GM18511 (cell line): ENCODE measurements around the gene SYCE1L.
A peak's percentile ranks its signal among the peaks of the same experiment; 100 is the strongest.
"Not testable (repeated sequence)": the region's sequence is repeated elsewhere in the genome, so short reads cannot be mapped to it uniquely, and the experiment has no call there.

Source experiments
- ATAC-seq: cut with Tn5 transposase; IDR thresholded peaks from one replicate; pipeline ENCODE4 v1.9.1; 2021; ENCODE audit warnings: mild to moderate bottlenecking, moderate library complexity; ENCODE audit not compliant: unreplicated experiment

Gene SYCE1L

DNA sequence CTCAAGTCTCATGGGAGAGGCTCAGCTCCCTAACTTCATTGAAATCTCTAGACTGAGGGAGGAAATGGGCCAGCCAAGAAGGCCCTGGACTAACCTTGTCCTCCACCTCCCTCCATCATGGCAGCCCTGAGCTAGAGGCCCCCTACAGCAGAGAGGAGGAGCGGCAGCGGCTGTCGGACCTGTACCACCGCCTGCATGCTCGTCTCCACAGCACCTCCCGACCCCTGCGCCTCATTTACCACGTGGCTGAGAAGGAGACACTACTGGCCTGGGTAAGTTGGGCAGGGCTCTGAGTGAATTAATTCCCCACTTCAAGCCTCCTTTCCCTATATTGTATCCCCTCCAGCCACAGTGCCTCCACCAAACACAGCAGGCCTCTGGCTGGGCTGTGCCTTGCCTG lies 3.8 kb upstream of the SYCE1L start:
- no peak for ATAC-seq

DNA sequence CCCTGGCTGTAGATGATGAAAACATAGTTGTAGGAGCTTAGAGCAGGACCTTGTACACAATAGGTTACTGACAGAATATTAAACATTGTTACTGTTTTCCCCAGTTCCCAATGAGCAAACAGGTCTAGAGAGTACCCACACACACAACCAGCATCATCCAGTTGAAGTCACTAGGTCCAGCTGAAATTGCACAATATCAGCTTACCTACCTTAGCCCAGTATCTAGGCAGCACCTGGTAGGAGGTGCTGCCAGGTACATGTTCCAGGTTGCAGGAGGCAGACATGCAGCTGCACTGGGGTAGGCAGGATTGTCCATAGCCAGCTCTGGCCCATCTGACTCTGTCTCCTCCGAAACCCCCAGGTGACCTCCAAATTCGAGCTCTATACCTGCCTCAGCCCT lies 1.5 kb upstream of the SYCE1L start:
- ATAC-seq: no peak

DNA sequence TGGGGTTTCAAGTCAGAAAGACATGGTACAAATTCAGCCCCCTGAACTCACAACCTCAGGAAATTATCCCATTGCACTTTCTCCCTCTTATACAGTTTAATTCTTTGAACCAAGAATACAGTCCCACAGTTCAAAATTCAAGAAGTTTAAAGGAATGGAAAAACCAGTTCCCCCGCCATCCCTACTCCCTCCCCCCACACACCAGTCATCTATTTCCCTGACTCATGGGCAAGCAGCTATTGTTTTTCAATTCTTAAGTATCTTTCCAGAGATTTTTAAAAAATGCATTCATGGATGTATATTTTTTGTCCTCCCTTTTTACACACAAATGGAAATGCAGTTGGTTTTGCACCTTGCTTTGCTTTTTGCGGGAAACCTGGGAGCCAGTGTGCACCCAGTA lies 7.3 kb downstream of the SYCE1L start:
- ATAC-seq: no peak

DNA sequence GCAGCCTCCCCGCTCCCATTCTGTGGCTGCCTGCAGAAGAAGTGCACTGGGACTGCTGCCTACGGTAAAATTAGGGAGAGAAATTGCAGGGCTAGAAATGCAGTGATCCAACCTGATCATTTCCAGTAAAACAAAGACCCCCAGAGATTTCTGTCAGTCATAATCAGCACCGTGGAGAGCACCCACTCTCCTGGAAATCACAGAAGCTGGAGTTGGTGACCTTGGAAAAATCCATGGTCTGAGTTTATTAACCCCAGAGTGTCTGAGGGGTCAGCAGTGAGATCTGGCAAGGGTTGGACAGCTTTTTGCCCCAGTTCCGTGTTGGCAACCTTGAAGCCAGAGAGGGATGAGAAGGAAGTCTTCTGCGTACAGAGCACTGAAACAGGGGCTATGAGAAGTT lies 7.8 kb downstream of the SYCE1L start:
- ATAC-seq: no peak

DNA sequence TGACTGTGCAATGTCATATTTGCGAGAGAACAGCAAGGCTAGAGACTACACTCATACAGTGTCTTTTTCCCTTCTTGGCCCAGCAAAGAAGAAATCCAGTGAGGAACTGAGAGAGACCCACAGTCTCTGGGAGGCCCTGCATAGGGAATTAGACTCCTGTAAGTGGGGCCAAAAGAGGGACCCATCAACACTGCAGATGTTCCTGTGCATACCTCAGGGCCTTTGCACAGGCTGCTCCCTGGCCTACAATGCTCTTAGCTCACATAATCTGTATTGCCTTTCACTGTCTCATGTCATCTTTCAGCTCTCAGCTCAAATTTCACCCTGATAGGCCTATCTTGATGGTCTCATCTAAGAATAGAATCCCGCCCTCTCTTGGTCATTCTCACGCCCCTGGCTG lies 9.2 kb downstream of the SYCE1L start:
- ATAC-seq: no peak

DNA sequence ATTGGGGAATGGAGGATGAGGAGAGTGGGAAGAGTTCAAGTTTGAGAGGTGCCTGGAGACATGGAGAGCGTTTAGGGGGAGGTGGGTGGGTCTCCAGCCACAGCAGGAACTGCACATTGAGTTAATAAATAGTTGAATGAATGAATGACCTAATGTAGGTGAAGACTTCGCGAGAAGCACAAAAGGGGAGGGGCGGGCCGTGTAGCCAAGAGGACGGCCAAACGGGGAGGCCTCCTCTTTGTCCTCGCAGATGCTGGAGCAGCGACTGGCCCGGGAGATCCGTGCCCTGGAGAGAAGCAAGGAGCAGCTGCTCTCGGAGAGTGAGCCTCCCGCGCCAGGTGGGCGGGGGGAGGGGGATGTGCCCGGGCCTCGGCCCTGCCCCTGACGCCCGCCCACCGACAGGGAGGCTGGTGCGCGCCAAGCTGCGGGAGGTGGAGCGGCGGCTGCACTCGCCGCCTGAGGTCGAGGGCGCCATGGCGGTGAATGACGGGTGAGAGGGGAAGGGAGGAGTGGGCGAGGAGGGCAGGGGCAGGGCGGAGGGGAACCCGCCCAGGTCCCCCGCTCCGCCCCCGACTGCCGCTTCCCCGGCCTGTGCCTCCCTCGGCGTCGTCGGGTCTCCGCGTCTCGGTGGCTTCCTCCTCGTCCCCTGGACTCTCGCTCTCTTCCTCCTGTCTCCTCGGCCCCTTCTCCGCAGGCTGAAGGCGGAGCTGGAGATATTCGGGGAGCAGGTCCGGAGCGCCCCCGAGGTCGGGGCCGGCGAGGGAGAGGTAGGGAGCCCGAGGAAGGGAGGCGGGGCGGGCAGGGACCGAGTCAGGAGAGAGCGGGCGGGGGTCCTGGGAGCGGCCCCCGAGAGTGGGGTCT lies 12.9 kb downstream of the SYCE1L start:
- ATAC-seq: peak; percentile 78

DNA sequence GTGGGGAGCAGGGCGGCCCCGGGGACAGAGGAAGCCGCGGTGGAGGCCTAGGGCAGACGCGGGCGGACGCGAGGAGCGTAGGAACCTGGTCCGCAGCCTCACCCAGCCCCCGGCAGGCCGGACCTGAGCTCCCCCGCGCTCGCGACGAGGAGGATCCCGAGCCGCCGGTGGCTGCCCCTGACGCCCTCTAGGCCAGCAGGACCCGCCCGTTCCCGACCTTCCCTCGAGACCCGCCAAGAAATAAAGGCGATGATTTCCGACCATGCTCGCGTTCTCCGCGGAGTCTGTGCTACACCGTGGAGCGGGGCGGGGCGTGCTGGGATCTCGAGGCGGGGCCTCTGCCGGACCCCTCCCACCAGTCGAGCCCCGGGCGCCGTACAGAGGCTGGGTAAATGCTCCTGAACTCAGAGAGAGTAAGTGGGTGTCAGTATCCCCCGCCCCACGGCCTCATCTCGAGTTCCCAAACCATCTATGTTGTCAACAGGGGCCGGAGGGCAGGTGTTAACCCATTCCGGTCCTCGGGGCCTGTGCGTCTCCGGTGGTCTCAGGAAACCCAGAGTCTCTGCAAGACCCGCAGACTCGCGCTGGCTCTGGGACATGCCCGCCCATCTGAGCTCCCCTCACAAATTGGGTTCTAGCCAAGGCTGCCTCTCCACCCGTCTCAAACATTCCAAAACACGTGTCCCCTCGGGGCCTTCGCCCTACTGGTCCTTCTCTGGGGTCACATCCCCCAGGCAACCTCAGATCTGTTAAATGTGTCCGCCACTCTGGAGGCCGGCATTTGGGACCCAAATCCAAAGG lies 13.7 kb downstream of the SYCE1L start:
- ATAC-seq: peak; percentile 80

DNA sequence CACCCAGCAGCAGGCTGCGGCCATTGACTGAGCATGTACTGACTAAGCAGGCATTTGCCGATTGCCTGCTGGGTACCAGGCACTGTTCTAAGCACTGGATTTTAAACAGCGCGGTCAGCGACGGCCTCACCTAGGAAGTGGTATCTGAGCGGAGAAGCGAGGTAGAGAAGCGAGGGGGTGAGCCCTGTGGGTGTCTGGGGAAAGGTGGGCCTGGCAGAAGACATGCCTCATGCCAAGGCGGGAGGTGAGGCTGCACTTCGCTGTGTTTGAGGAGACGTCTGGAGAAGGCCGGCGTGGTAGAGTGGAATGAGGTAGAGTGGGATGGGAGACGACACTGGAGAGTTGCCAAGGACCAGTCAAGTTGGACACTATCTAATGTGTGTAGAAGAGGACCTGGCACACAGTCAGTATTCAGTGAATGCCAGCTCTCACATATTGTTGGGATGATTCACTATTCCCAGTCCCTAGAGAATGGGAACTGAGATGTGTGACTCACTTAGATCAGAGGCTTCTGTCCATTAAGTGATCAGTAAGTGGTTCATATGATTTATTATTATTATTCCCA lies 14.4 kb downstream of the SYCE1L start:
- ATAC-seq: no peak

DNA sequence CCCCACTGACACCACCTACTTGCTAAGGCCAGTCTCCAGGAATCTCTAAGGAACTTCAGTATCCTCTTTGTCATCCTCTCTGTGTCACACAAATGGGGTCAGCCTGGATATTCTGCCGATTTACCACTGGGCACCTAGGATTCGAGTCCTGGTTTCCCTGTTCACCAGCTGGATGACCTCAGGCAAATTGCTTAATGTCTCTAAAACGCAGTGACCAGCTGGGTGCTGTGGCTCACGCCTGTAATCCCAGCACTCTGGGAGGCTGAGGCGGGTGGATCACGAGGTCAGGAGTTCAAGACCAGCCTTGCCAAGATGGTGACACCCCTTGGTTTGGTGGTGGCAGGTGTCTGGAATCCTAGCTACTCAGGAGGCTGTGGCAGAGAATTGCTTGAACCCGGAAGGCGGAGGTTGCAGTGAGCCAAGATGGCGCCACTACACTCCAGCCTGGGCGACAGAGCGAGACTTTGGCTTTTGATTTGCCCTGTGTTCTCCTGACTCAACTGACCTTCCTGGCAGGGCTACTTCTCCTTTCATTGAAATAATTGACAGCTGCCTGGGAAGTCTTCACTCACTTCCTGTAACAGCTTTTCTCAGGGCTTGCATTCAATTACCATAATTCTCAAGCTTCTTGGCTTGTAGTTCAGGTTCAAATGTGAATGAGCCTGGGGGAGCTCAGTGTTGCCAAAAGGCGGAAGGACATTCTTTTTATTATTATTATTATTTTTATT lies 15.4 kb downstream of the SYCE1L start:
- no peak for ATAC-seq

DNA sequence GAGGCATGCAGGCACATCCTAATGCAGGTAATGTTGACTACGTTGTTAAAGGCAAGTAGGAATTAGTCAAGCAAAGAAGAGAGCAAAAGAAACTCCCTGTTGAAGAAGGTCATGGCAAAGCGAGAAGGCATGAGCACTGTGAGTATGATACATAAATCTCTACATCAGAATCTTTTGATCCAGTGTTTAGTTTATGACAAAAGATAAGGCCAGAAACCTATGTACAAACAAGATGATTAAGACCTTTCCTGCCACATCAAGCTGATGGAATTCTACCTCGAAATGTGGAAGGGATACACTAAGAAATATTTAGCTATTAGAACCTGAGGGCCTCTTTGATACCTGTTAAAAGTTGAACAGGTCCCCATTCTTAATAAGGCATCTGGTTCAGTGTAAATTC lies 20.2 kb downstream of the SYCE1L start:
- no peak for ATAC-seq

DNA sequence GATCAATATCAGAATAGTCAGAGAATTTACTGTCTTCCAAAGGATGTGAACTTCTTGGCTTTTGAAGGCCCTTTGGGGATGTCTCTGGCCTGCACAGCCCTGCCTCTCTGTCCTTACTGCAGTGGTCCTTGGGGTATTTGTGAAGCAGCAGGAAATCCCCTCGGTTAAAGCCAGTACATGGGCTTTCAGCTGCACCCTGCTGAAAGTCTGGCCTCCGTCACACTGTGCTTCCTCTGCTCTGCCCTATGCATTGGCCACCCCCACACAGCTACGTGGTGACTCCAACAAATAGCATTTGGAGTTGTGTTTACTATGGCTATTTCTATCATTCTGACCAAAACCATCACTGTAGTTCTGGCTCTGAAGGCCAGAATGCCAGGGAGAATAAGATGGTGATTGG lies 21.2 kb downstream of the SYCE1L start:
- no peak for ATAC-seq

DNA sequence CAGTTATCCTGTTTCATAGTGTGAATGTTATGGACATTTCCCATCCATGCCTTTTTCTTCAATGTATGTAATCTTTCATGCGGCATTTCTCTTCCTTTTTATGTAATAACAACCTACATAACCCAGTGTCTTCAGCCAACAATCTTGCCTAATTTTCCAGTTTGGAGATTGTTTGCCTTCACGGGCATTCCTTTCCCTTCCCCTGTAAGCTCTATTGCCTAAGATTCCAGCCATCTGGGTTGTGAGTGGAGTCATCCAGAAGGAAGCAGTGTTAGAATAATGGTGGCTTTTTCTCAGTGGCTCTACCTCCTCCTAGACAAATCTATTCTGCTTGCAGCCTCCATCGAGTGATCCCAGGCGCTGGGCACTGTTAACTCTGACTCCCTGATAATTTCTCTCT lies 22.3 kb downstream of the SYCE1L start:
- no peak for ATAC-seq

DNA sequence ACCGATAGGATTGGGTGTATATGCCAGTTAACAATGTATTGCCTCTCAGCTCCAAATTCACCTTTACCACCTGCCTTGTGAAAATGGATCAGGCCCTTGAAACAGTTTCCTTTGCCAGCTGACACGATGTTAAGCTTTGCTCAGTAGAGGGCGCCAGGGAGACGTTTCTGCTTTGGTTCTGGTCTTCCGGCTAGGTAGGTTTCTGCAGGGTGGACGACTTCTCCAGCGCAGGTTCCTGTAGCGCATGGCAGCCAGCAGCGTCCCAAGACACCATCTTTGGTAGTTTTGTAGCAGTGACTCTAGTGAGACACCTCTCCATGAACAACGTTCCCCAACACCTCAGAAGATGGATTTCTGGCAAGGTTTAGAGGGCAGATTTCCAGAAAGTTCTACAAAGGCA lies 24.0 kb downstream of the SYCE1L start:
- ATAC-seq: no peak

DNA sequence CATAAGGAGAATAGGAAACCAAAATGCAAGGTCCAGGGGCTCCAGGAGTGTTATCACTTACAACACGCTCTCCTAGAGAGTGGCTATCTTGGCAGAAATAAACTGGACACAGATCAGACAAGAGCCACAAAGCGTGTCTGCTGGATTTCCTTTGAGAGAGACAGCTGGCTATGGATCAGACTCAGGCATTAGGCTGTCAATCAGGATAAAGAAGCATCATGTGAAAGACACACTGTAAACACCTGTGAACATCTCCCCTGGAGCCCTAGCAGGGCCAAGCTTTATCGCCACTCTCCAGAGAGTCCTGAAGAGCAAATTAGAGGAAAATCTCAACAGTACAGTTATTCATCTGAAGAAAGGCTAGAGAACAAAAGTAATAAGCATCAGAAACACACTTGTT lies 26.0 kb downstream of the SYCE1L start:
- ATAC-seq: no peak

DNA sequence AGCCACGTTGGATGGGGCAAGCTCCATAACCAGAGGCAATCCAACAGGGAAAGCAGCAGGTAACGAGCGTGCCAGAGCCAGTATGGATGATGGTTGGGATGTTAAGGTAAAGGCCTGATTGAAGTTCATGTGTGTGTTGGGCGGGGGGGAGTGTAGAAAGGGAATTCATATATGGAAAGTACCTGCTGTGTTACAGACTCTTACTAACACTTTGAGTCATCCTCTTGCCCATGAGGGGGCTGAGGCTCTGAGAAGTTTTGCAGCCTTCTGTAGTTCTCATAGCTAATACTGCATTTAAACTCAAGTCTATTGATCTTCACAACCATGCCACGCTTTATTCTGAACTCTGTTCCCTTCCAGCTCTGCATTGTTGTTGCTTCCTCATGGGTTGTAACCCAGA lies 28.5 kb downstream of the SYCE1L start:
- peak; percentile 92 for ATAC-seq

DNA sequence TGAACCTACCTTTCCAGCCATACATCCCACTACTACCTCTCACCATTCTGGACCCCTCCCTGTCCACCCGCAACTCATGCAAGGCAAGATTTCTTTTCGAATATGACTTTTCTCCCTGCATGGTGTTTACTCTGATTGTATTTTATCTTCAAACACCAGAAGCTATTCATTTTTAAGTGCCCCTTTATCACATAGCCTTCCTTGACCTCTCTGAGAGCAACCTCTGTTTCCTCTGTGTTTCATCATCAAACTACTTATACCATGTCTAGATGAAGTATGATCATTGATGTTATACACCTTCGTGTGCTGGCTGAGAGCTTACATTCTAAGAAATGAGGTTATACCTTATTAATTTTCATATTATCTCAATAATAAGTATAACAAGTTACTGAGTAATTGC lies 31.8 kb downstream of the SYCE1L start:
- ATAC-seq: no peak

DNA sequence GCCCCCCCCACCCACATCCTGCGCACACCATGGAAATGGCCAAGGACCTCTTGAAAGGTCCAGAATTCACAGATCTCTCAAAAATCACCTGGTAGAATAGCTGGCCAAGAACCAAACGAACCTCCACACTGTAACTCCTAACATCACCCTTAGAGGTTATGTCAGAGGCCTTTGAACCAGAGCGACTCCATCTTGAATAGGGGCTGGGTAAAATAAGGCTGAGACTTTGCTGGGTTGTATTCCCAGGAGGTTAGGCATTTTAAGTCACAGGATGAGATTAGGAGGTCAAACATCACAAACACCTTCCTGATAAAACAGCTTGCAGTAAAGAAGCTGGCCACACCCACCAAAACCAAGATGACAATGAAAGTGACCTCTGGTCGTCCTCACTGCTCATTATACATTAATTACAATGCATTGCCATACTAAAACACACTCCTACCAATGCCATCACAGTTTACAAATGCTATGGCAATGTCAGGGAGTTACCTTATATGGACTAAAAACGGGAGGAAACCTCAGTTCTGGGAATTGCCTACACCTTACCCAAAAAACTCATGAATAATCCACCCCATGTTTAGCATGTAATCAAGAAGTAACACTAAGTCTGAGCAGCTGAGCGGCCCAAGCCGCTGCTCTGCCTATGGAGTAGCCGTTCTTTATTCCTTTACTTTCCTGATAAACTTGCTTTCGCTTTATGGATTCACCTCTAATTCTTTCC lies 34.8 kb downstream of the SYCE1L start:
- no peak for ATAC-seq

DNA sequence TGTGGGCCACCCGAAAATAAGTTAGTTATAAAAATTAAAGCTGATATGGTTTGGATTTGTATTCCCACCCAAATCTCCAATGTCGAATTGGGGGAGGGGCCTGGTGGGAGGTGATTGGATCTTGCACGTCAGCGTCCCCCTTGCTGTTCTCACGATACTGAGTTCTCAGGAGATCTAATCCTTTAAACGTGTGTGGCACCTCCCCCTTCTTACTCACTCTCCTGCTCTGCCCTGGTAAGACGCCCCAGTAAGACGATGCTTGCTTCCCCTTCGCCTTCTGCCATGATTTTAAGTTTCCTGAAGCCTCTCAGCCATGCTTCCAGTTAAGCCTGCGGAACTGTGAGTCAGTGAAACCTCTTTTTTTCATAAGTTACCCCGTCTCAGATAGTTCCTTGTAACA lies 35.4 kb downstream of the SYCE1L start:
- no peak for ATAC-seq

DNA sequence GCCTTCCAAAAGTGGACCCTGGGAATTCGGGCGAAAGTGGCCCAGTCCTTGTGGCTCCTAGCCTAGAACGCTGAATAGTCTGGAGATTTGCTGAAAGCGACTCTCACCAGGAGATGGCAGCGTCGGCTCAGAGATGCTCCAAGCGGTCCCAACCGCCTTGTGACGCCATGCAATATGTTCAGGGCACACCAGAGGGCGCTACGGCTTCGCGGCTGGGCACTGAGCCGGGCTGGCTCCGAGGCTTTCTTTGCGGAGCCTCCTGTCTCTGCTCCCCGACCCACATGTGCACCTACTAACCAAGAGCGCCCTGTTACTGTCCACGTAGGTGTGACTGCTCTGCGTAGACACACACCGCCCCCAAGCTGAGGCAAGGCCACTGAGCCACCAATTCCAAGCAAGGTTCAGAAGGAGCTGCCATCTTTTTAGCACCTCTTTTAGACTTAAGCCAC lies 36.9 kb downstream of the SYCE1L start:
- peak; percentile 99 for ATAC-seq

DNA sequence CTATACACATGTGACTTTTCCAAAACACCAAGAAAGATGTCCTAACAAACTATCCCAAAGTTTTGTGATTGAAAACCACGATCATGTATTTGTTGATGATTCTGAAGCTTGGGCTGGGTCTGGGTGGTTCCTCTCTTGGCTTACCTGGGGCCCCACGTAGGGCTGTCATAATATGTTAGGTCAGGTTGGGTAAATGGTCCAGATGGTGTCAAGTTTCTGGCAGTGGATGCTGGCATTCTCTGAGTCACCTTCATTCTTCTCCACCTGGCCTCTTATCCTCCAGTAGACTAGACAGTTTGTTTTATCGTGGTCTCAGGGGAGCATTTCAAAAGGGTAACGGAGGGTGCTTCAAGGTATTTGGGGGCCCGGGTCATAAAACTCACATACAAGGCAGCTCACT lies 39.4 kb downstream of the SYCE1L start:
- ATAC-seq: no peak

DNA sequence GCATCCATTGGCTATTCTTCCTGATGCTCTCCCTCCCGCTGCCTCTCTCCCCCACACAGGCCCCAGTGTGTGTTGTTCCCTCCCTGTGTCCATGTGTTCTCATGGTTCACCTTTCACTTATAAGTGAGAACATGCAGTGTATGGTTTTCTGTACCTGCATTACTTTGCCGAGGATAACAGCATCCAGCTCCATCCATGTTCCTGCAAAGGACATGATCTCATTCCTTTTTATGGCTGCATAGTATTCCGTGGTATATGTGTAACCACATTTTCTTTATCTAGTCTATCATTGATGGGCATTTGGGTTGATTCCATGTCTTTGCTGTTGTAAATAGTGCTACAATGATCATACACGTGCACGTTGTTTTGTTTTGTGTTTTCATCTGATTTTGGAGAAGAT lies 43.3 kb downstream of the SYCE1L start:
- ATAC-seq: not testable (repeated sequence)
